ENCODE measurements around the gene PRRC2B. TPM values are rescaled to one million over a fixed set of nuclear protein-coding genes. Genes with fewer than 3 reads are reported as not detected.

Gene PRRC2B
- total and polyA plus RNA-seq, 4 donors, result 10.3 to 44.3 (median 27.0) TPM

GRCh38 chr9:131511880-131512279 is 118.0 kb downstream of the PRRC2B start:
- no peak overlapping the region for H3K9ac ChIP-seq (ENCODE audit: low read depth in 1 of 2, low read length in 2 of 2)
- no peaks in the 10 kb centered on the region for H3K27me3 ChIP-seq (ENCODE audit: control insufficient read depth in 4 of 4, insufficient read depth in 4 of 4, low read length in 3 of 4)
- no peak overlapping the region for H3K4me3 ChIP-seq (ENCODE audit: low read depth in 1 of 3, low read length in 3 of 3)
- WGBS, result 95% methylated on average over 6 of the region's 6 CpGs
- H3K36me3 ChIP-seq (ENCODE audit: control insufficient read depth in 4 of 4, insufficient read depth in 3 of 4, low read depth in 1 of 4, low read length in 3 of 4), result peaks cover 0 to 45% (median 31%) of the 10 kb centered on the region in 4 donors
- H3K9me3 ChIP-seq (ENCODE audit: control insufficient read depth in 4 of 4, low read length in 3 of 4), result peaks cover 0 to 6% (median 0%) of the 10 kb centered on the region in 4 donors
- TF ChIP-seq CTCF (IDR thresholded peaks at IDR 0.05; ENCODE audit: low read depth, low read length, missing input control) (no peak), HNF4A (conservative IDR thresholded peaks at IDR 0.05) (no peak), FOXA1 (IDR thresholded peaks at IDR 0.05) (no peak), GABPA (IDR thresholded peaks at IDR 0.05 in 1 of 2, conservative IDR thresholded peaks at IDR 0.05 in 1 of 2) (no peak), HNF4G (IDR thresholded peaks at IDR 0.05) (no peak), MAX (IDR thresholded peaks at IDR 0.05) (no peak)
- no peak overlapping the region for H3K27ac ChIP-seq (ENCODE audit: low read depth in 1 of 2, low read length in 2 of 2)
- H3K4me1 ChIP-seq (ENCODE audit: control insufficient read depth in 4 of 4, insufficient read depth in 4 of 4, low read length in 3 of 4), result no peaks in the 10 kb centered on the region
- no peak for DNase-seq (ENCODE audit: low spot score)

GRCh38 chr9:131513177-131513576 is 119.3 kb downstream of the PRRC2B start:
- Histone ChIP-seq H3K9me3 (ENCODE audit: control insufficient read depth in 4 of 4, low read length in 3 of 4) (peaks cover 0 to 6% (median 0%) of the 10 kb centered on the region in 4 donors), H3K27me3 (ENCODE audit: control insufficient read depth in 4 of 4, insufficient read depth in 4 of 4, low read length in 3 of 4) (no peaks in the 10 kb centered on the region), H3K9ac (ENCODE audit: low read depth in 1 of 2, low read length in 2 of 2) (no peak overlapping the region), H3K36me3 (ENCODE audit: control insufficient read depth in 4 of 4, insufficient read depth in 3 of 4, low read depth in 1 of 4, low read length in 3 of 4) (peaks cover 0 to 45% (median 31%) of the 10 kb centered on the region in 4 donors), H3K4me3 (ENCODE audit: low read depth in 1 of 3, low read length in 3 of 3) (no peak overlapping the region), H3K4me1 (ENCODE audit: control insufficient read depth in 4 of 4, insufficient read depth in 4 of 4, low read length in 3 of 4) (no peaks in the 10 kb centered on the region), H3K27ac (ENCODE audit: low read depth in 1 of 2, low read length in 2 of 2) (no peak overlapping the region)
- 94% methylated on average over 15 of the region's 15 CpGs for WGBS
- TF ChIP-seq JUND (IDR thresholded peaks at IDR 0.05) (no peak), NR2F2 (IDR thresholded peaks at IDR 0.05) (no peak), MAX (IDR thresholded peaks at IDR 0.05) (no peak), RXRA (IDR thresholded peaks at IDR 0.05) (no peak), REST (IDR thresholded peaks at IDR 0.05) (no peak), YY1 (IDR thresholded peaks at IDR 0.05) (no peak), HNF4A (conservative IDR thresholded peaks at IDR 0.05) (no peak), GABPA (IDR thresholded peaks at IDR 0.05 in 1 of 2, conservative IDR thresholded peaks at IDR 0.05 in 1 of 2) (no peak), ATF3 (IDR thresholded peaks at IDR 0.05) (no peak), EGR1 (IDR thresholded peaks at IDR 0.05; ENCODE audit: low read depth in 2 of 2) (no peak), FOXA2 (IDR thresholded peaks at IDR 0.05) (no peak)
- no peak for DNase-seq (ENCODE audit: low spot score)

Data from liver (tissue), 9 donors.